HEK293T (cell line): Measurements from ENCODE around the gene FKBP15.
"Not testable (repeated sequence)": the region's sequence is repeated elsewhere in the genome, so short reads cannot be mapped to it uniquely, and the experiment has no call there.

Experiments used
- CTCF ChIA-PET: fragments of 350-600 bp; formaldehyde crosslinking; extraction: SDS; loops from one replicate; lab custom pipeline; 2021; ENCODE audit warnings: antibody characterized with exemption, inconsistent platforms; lab: Yijun Ruan, JAX
- POLR2A ChIA-PET: fragments of 350-600 bp; formaldehyde crosslinking; extraction: SDS; loops from one replicate; lab custom pipeline; 2020; ENCODE audit warnings: antibody characterized with exemption, inconsistent platforms; lab: Yijun Ruan, JAX
- DNase-seq: peaks from one replicate; pipeline ENCODE4 v3.0.0; 2012; ENCODE audit warnings: mixed read lengths; ENCODE audit errors: extremely low spot score
- ARNT ChIP-seq: fragments of 450-650 bp; IDR thresholded peaks from 2 replicates; pipeline ENCODE4 v1.6.1; 2017; ENCODE audit warnings: mild to moderate bottlenecking
- BHLHE40 ChIP-seq: fragments of 450-650 bp; IDR thresholded peaks from 2 replicates; pipeline ENCODE4 v1.6.1; 2016; ENCODE audit warnings: mild to moderate bottlenecking, moderate library complexity, borderline replicate concordance
- CTBP1 ChIP-seq: fragments of 450-650 bp; IDR thresholded peaks from 2 replicates; pipeline ENCODE4 v1.6.1; 2016; ENCODE audit warnings: borderline replicate concordance
- ELF4 ChIP-seq: fragments of 450-650 bp; IDR thresholded peaks from 2 replicates; pipeline ENCODE4 v1.6.1; 2017; ENCODE audit warnings: antibody characterized with exemption
- FOXA1 ChIP-seq: fragments of 450-650 bp; IDR thresholded peaks from 2 replicates; pipeline ENCODE4 v1.6.1; 2016; ENCODE audit warnings: mild to moderate bottlenecking
- FOXK2 ChIP-seq: fragments of 450-650 bp; IDR thresholded peaks from 2 replicates; pipeline ENCODE4 v1.6.1; 2016; ENCODE audit warnings: mild to moderate bottlenecking
- FOXM1 ChIP-seq: fragments of 450-650 bp; IDR thresholded peaks from 2 replicates; pipeline ENCODE4 v1.6.1; 2017; ENCODE audit warnings: mild to moderate bottlenecking, borderline replicate concordance
- HDGF ChIP-seq: fragments of 450-650 bp; IDR thresholded peaks from 2 replicates; pipeline ENCODE4 v1.6.1; 2017; ENCODE audit warnings: antibody characterized with exemption, borderline replicate concordance
- L3MBTL2 ChIP-seq: fragments of 450-650 bp; conservative IDR thresholded peaks from 2 replicates; pipeline ENCODE4 v1.6.1; 2016; ENCODE audit warnings: mild to moderate bottlenecking
- LEF1 ChIP-seq: fragments of 450-650 bp; IDR thresholded peaks from 2 replicates; pipeline ENCODE4 v1.6.1; 2017; ENCODE audit warnings: mild to moderate bottlenecking, borderline replicate concordance
- NFRKB ChIP-seq: fragments of 450-650 bp; IDR thresholded peaks from 2 replicates; pipeline ENCODE4 v1.6.1; 2016; ENCODE audit warnings: mild to moderate bottlenecking, moderate library complexity
- PKNOX1 ChIP-seq: fragments of 450-650 bp; IDR thresholded peaks from 2 replicates; pipeline ENCODE4 v1.6.1; 2016
- SP1 ChIP-seq: fragments of 450-650 bp; IDR thresholded peaks from 2 replicates; pipeline ENCODE4 v1.6.1; 2017
- SUZ12 ChIP-seq: fragments of 450-650 bp; IDR thresholded peaks from 2 replicates; pipeline ENCODE4 v1.6.1; 2016; ENCODE audit warnings: mild to moderate bottlenecking
- TARDBP ChIP-seq: fragments of 450-650 bp; IDR thresholded peaks from 2 replicates; pipeline ENCODE4 v1.6.1; 2016
- ZNF384 ChIP-seq: fragments of 450-650 bp; IDR thresholded peaks from 2 replicates; pipeline ENCODE4 v1.6.1; 2016

Gene FKBP15

GRCh38 chr9:113238859-113239232, 17.8 kb upstream of the FKBP15 start:
- CTCF ChIA-PET: no interaction called here
- POLR2A ChIA-PET: interaction anchor here (2.5 kb wide), 1 partner anchor 17 kb away, joined by 11 read pairs; the partner anchor contains the start of genes FKBP15 and SLC31A1

GRCh38 chr9:113238202-113238858, 17.3 kb upstream of the FKBP15 start:
- CTCF ChIA-PET: no interaction called here
- TF ChIP-seq PKNOX1 (no peak), FOXM1 (no peak), ARNT (no peak), BHLHE40 (no peak)
- no peak for DNase-seq
- POLR2A ChIA-PET: interaction anchor here (1.5 to 2.5 kb wide), 2 partner anchors 16 to 17 kb away, joined by 5 to 11 read pairs; partner anchors contain the start of genes FKBP15 and SLC31A1

More at GRCh38 chr9:113238859-113239232, 17.8 kb upstream of the FKBP15 start:
- DNase-seq: no peak
- TF ChIP-seq L3MBTL2 (no peak), SUZ12 (no peak), BHLHE40 (no peak), ZNF384 (no peak), HDGF (no peak), TARDBP (no peak), FOXK2 (no peak), FOXM1 (no peak), ARNT (no peak)

- no peak for DNase-seq
- ChIA-PET CTCF (interaction anchor here (0.6 kb wide), 1 partner anchor 353 kb away, joined by 3 read pairs; no protein-coding TSS in a partner anchor), POLR2A (interaction anchor here (1.5 kb wide), 1 partner anchor 16 kb away, joined by 5 read pairs; the partner anchor contains the start of genes FKBP15 and SLC31A1)
Measured at GRCh38 chr9:113237026-113237425, 15.9 kb upstream of the FKBP15 start.

GRCh38 chr9:113235701-113236255, 14.7 kb upstream of the FKBP15 start:
- POLR2A ChIA-PET, DNase-seq, CTCF ChIA-PET: not testable (repeated sequence)

More at GRCh38 chr9:113237026-113237425, 15.9 kb upstream of the FKBP15 start:
- no peak for TF ChIP-seq FOXK2
- TF ChIP-seq BHLHE40: no peak
- no peak for TF ChIP-seq CTBP1
- TF ChIP-seq NFRKB: no peak
- TF ChIP-seq SUZ12: no peak
- TF ChIP-seq LEF1: no peak
- TF ChIP-seq ARNT: no peak
- no peak for TF ChIP-seq PKNOX1
- TF ChIP-seq HDGF: no peak
- TF ChIP-seq FOXA1: no peak
- no peak for TF ChIP-seq ZNF384

GRCh38 chr9:113231701-113232100, 10.6 kb upstream of the FKBP15 start:
- POLR2A ChIA-PET: no interaction called here
- CTCF ChIA-PET: no interaction called here
- TF ChIP-seq HDGF (no peak), ELF4 (no peak), LEF1 (no peak), FOXK2 (no peak), L3MBTL2 (no peak), PKNOX1 (no peak), TARDBP (no peak), SP1 (no peak)
- no peak for DNase-seq

GRCh38 chr9:113228130-113228665, 7.1 kb upstream of the FKBP15 start:
- TF ChIP-seq HDGF: no peak
- TF ChIP-seq PKNOX1: peak; percentile 62
- TF ChIP-seq L3MBTL2: peak; percentile 34; the same call in 1 of the 2 replicates
- DNase-seq: no peak
- POLR2A ChIA-PET: interaction anchor here (1.0 kb wide), 1 partner anchor 47 kb away, joined by 6 read pairs; the partner anchor contains the start of genes CDC26 and PRPF4
- CTCF ChIA-PET: interaction anchor here (0.7 kb wide), 1 partner anchor 47 kb away, joined by 3 read pairs; no protein-coding TSS in a partner anchor
